COR-L47 (cell line): ENCODE measurements around the gene PLBD2.
A peak's percentile ranks its signal among the peaks of the same experiment; 100 is the strongest.

Experiments used
- DNase-seq: peaks from one replicate; lab custom pipeline; 2025; lab: John Stamatoyannopoulos, UW

PLBD2 gene

DNA sequence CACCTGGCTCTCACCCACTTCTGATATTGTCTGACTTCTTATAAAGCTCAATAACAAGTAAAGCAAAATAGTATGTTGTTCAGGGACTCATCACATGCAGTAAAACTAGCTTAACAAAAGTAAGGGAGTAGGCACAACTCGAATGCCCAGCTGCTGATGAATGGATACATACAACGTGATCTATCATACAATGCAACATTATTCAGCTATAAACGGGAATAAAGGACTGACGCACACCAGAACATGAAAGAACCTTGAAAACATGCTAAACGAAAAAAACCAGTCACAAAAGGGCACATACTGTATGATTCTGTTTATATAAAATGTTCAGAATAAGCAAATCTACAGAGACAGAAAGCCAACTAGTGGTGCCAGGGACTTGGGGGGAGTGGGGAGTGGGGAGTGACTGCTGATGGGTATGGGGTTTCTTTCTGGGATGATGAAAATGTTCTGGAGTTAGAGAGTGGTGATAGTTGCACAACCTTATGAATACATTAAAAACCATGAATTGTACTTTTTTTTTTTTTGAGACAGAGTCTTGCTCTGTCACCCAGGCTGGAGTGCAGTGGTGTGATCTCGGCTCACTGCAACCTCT, 11.1 kb downstream of the PLBD2 start:
- no peak for DNase-seq

DNA sequence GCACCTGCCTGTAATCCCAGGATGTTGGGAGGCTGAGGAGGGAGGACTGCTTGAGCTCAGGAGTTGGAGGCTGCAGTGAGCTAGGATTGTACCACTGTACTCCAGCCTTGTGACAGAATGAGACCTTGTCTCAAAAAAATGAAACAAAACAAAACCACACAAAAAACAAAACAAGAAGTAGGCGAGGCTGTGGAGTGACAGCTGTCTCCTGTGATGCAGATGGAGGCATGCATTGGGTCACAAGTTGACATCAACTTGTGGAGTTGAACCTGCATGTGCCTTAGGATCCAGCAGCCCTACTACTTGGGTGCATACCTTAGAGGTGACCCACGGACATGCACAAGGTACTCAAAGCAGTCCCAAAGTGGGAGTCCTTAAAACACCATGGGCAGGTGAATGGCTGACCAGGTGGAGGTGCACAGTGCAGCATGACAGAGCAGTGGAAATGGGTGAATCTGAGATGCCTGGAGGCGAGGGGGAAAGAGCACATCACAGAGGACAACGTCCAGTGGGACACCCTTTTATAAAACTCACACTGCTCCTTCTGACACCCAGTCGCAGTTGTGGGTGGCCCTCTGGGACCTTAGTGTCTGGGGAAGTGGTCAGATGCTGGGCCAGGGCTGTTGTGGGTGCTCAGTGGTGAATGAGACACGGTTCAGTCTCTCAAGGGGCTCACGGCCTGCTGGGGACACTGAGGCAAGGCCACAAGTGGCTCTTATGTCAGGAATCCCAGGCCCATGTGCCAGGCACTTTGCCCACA, 12.7 kb downstream of the PLBD2 start:
- no peak for DNase-seq

DNA sequence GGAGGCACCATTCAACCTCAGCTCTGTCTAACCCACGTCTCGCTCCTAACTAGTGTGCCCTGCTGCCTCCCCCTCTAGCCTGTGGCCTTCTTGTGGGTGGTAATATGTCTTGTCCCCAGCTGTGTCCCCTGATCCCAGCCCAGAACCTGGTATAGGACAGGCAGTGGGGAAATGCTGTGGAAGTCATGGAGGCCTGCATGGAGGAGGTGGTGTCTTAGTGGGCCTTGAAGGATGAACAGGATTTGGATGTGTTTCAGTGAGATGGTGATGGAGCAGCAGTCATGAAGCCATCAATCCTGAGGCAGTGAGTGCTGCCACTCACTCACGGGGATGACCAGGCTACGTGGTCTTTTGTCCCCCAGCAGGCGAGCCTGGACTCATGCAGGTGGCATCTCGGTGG, 13.4 kb downstream of the PLBD2 start:
- no peak for DNase-seq

DNA sequence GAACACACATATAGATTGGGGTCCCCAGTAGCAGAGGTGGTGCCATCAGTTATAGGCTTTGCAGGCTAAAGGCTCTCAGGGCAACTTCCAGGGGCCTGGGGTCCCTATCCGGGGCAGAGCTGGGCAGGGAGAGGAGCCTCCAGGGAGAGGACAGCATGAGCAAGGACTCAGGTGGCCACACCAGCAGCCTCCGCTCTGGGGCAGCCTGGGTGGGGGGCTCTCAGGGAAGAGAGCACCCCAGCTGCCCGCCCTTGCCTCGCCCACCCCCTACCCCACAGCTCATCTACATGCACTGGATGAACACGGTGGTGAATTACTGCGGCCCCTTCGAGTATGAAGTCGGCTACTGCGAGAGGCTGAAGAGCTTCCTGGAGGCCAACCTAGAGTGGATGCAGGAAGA, 14.0 kb downstream of the PLBD2 start:
- DNase-seq = no peak

DNA sequence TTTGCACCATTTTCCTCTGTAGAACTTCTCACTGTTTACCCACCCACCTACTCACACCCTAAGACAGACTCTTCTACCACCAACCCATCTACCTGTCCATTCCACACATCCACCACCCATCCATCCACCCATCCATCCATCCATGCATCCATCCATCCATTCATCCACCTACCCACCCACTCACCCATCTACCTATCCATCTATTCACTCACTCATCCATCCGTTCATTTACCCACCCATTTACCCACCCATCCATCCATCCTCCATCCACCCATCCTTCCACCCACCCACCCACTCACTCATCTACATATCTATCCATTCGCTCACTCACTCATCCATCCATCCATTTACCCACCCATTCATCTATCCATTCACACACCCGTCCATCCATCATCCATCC, 15.1 kb downstream of the PLBD2 start:
- DNase-seq = no peak

DNA sequence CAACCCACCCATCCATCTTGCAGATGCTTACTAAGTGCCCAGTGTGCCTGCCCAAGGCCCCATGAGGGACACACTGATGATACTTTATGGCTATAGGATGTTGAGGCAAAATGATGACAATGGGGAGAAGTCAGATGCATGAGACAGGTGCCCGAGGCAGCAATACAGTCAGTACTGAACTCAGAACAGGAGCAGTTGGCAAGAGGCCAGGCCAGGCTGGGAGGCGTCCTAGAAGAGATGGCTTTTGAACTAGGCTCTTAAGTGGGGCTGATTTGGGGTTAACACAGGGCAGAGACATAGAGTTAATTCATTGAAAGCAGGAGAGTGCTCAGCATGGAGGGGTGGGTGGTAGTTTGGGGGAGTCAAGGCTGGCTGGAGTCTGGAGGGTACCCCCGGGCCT, 15.6 kb downstream of the PLBD2 start:
- no peak for DNase-seq

DNA sequence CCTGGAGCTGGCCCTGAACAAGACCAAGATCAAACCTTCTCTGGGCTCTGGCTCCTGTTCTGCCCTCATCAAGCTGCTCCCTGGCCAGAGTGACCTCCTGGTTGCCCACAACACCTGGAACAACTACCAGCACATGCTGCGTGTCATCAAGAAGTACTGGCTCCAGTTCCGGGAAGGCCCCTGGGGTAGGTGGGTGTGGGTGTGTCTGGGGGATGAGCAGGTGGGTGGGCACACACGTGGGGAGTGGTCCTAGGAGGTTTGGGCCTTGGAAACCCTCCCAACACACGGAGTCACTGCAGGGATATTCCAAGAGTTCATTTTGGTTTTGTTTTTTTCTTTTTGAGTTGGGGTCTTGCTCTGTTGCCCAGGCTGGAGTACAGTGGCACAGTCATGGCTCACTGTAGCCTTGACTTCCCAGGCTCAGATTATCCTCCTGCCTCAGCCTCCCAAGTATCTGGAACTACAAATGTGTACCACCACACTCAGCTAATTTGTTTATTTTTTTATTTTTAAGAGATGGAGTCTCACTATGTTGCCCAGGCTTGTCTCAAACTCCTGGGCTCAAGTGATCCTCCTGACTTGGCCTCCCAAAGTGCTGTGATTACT, 16.5 kb downstream of the PLBD2 start:
- no peak for DNase-seq

DNA sequence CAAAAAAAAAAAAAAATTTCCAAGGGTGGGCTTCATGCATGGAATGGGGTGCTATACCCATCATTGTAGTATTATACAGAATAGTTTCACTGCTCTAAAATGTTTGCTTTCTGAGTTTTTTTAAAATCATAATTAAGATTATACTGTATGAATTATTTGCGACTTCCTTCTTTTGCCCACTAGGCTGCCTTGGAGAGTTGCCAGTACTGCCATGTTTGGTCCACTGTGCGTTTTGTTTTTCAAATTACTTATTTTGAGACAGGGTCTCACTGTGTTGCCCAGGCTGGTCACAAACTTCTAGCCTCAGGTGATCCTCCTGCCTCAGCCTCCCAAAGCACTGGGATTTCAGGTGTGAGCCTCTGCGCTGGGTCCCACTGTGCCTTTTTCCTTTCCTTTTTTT, 19.9 kb downstream of the PLBD2 start:
- no peak for DNase-seq

DNA sequence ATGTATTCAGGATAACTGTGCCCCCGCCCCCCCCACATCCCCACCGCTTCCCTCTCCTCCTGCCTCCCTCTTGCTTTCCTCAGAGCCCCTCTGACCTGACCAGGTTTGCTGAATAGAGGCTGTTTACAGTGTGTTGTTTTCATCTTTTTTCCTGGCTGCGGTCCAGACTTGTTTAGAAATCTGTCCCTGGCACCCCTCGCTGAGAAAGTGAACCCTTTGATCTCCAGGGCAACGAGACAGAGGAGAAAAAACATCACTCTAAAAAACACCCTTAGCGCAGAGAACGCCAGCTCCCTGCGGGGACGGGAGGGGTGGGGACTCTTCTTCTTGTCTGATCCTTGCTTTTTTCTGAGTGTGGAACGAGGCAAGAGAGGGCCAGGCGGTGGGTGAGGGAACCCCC, 22.8 kb downstream of the PLBD2 start:
- peak; percentile 66 for DNase-seq

DNA sequence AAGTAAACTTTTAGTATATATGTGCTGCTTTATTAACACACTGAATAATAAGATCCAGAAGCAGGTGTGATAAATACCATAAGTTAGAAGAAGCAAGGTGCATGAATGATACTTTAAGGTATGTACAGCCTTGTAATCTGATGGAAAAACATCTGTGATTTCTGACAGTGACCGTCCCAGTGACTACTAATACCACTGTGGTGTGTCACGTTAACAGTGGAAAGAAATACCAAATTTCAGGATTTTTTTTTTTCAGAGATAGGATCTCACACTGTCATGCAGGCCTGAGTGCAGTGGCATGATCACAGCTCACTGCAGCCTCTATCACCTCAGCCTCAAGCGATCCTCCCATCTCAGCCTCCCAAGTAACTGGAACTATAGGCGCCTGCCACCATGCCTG, 23.8 kb downstream of the PLBD2 start:
- DNase-seq = no peak

DNA sequence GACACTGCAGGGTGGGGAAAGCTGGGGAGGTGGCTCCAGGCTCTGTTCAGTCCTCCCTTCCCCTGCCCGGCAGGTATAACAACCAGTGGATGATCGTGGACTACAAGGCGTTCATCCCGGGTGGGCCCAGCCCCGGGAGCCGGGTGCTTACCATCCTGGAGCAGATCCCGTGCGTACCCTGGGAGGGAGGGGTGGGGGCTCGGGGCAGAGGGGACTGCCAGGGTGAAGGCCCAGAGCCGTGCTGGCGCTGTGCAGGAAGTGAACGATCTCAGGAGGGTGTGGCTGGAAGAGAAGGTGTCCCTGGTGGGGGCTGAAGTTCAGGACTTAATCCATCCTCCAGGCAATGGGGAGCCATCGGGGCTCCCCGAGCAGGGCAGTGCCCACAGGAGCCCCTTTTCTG, 26.4 kb downstream of the PLBD2 start:
- no peak for DNase-seq

DNA sequence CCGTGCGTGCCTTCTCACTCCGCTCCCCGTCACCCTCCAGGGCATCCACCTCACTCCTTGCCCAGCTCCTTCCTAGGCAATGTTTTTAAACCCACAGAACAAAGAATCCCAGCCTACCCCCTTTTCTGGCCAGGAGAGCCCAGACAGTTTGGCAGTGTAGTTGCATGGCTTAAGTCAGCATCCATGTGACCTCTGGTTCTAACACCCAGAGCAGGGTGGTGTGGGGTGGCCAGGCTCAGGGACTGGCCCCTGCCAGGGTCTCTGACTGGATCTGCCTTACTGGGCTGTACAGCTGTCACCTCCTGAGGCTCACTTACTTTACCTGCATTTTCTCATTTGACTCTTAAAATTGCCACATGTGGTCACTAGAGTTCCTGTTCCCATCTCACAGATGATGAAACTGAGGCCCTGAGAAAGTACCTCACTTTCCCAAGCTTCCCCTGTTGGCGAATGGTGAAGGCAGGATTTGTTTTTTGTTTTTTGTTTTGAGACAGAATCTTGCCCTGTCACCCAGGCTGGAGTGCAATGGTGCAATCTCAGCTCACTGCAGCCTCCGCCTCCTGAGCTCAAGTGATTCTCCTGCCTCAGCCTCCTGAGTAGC, 27.0 kb downstream of the PLBD2 start:
- DNase-seq = no peak

DNA sequence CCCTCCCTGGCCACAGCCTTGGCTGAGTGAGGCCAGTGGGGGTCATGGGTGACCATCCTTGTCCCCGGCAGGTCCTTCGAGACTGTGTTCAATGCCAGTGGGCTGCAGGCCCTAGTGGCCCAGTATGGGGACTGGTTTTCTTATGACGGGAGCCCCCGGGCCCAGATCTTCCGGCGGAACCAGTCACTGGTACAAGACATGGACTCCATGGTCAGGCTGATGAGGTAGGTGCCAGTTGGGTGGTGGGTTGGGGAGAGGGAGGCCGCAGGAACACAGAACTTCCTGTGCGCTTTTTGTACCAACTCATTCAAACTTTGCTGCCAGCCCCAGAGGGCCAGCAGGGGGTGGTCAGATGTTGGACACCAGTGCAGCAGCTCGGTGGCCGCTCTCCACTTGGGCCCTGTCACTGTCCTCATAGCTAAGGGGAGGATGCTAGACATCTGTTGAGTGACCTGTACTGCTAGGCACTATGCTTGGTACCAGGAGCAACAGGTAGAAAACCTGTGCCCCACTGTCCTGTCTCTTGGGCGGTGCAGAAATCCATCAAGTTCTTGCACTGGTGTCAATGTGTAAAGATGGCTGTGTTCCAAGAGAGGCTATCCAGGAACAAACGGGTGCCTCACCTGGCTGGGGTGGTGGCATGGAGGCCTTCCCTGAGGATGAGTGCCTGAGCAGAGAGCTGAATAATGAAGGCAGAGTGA, 28.6 kb downstream of the PLBD2 start:
- DNase-seq = no peak

DNA sequence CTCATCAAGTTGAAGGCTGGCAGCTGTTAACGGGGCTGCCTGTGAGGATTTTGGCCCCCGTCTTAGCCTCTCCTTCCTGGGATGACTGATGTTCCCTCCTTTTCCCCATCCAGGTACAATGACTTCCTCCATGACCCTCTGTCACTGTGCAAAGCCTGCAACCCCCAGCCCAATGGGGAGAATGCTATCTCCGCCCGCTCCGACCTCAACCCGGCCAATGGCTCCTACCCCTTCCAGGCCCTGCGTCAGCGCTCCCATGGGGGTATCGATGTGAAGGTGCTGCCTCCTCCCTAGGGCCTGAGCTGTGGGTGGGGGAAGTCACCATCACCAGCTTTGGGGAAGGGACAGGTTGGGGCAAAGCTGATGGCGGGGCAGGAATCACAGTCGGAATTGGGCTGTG, 29.2 kb downstream of the PLBD2 start:
- DNase-seq = no peak

DNA sequence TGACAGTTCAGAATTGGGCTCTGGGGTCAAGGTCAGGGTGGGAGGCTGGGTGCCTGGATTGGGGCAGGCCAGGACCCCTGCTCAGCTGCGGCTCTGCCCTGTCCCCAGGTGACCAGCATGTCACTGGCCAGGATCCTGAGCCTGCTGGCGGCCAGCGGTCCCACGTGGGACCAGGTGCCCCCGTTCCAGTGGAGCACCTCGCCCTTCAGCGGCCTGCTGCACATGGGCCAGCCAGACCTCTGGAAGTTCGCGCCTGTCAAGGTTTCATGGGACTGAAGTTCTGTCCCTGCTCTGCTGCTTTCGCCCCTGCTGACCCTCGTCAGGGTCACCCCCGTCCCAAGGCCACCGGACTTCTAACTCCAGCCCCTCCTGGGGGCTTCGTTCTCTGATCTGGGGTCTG, 30.0 kb downstream of the PLBD2 start:
- DNase-seq = no peak

DNA sequence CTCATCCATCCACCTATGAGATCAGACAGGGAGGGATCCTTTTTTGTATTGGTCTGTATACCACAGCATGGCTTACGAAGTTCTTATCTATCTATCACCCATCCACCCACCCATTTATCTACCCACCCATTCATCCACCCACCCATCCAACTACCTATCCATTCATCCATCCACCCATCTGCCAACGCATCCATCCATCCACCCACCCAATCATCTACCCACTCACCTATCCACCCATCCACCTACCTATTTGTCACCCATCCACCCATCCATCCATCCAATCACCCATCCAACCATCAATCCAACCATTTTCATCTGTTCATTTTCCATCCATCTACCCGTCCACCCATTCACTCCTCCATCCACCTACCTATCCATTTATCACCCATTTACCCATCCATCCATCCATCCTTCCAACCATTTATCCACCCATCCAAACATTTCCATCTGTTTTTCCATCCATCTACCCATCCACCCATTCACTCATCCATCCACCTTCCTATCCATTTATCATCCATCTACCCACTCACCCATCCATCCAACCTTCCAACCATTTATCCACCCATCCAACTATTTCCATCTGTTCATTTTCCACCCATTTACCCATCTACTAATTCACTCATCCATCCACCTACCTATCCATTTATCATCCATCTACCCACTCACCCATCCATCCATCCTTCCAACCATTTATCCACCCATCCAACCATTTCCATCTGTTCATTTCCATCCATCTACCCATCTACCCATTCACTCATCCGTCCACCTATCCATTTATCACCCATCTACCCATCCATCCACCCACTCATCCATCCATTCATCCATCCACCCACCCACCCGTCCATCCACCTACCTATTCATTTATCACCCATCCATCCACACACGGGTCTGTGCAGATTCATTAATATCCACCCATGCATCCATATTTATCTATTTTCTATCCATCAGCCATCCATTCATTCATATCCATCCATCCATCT, 32.0 kb downstream of the PLBD2 start:
- DNase-seq = no peak

DNA sequence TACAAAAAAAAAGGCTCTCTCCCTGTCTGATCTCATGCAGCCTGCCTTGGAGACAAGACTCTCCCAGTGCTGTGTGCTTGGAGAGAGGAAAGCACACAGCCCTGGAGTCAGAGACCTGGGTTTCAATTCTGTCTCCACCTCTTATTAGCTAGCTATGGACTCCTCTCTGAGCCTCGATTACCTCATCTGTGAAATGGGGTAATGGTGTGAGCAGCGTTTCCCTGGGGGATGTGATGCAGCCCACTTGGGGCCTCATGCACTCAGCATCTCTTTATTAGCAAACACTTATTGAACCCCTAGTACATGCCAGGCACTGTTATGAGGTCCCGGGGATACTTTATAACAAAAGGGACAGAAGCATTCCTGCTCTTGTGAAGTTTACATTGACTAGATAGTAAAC, 32.8 kb downstream of the PLBD2 start:
- DNase-seq = no peak

DNA sequence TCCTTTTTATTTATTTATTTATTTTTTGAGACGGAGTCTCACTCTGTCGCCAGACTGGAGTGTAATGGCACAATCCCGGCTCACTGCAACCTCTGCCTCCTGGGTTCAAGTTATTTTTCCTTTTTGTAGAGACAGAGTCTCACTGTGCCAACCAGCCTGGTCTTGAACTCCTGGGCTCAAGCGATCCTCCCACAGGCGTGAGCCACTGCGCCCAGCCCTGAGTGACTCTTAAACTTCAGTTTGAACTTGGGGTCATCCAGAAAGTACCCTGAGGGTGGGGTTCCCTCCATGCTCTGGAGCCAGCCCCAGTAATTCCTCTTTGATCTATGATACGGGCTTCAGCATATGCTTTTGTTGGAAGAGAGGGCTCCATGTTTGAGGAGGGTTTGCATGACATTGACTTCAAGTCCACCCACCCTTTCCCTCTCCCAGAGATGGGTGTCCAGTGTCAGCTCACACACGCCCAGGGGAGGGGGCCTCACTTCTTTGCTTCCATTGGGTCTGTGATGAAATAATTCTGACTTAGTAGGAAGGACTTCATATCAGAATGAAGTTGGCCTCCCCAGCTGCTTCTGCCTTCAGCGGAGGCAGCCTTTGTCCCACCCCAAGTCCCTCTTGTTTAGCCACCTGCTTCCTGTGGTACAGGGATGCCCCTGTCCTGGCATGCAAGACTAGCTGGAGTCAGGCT, 33.4 kb downstream of the PLBD2 start:
- no peak for DNase-seq

DNA sequence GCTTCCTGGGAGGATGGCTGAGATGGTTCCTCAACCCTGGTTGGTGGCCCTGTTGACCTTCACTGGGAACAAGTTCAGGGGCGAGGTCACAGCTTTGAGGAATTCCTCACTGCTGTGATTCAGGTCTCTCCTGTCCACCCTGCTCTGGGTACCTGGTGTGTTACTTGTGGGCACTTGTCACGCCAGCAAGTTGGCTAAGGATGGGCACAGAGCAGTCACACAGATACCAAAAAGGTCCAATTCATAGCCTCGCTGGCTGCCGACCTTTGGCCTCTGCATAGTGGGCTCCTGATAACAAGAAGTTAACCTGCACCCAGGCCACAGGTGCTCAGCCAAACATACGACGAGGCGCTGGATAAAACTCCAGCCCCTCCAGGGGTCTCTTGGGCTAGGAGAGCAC, 34.1 kb downstream of the PLBD2 start:
- DNase-seq = no peak

DNA sequence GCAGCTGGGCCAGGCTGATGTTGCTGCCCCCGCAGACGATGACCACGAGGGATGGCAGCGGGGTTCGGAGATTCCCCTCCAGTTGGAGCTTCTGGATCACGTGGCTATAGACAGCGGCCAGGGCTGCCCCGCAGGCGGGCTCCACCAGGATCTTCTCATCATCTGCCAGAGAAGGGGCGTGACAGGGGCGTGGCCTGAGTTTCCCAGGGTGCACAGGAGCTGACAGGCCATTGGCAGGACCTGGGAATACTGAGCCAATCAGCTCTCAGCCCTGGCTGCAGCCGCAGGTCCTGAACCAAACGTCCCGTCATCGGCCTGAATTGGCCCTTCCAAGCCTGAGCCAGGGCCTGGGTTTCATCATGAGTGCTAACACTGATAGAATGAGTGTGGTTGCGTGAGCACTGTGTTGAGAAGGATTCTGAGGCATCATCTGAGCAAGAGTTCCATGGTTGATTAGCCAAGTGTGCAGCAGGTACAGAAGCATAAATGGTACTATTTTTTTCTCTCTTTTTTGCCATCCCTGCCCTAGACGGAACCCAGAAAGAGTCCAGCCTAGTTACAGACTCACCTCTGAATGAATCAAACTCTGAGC, 34.7 kb downstream of the PLBD2 start:
- no peak for DNase-seq
